B cell (primary cell): ENCODE results near the gene MINDY4B.
A peak's percentile ranks its signal among the peaks of the same experiment; 100 is the strongest.

Experiments used
- EZH2 ChIP-seq: IDR thresholded peaks from 2 replicates; pipeline ENCODE4 v1.6.1; 2012; ENCODE audit warnings: borderline replicate concordance, low read depth, mild to moderate bottlenecking, moderate library complexity, low read length; ENCODE audit not compliant: insufficient read depth, poor library complexity, severe bottlenecking
- TF ChIP-seq, protein P1 (sequence below): fragments of 200-600 bp; IDR thresholded peaks from one replicate; pipeline ENCODE4 v1.8.0; 2022; ENCODE audit warnings: antibody characterized with exemption, mild to moderate bottlenecking

DNA sequence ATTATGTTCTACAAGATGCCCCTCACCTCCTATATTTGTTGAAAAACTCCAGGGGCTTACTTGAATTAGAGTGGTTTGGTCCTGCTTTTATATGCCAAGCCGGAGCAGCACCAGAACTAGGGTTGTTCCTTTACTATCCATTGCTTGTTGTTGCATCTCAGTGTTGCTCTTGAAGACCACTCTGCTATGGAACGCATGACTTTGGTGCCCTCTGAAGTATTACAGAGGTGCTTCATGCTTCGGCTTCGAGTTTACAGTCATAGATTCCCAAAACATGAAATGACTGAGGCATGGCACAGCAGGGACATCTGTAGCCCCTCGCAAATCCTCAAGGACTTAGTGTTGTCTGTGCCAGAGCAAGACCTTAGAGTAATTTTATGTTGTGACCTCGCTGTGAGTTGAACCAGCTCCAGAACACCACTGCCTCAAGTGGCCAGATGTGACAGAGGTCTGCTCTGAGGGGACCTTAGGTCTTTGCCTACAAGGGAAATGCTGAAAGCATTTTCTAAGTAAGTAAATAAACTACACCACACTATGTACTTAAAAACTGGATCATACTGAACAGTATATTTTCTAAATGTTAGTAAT, 75.1 kb downstream of the MINDY4B start:
- TF ChIP-seq, protein P1, sequence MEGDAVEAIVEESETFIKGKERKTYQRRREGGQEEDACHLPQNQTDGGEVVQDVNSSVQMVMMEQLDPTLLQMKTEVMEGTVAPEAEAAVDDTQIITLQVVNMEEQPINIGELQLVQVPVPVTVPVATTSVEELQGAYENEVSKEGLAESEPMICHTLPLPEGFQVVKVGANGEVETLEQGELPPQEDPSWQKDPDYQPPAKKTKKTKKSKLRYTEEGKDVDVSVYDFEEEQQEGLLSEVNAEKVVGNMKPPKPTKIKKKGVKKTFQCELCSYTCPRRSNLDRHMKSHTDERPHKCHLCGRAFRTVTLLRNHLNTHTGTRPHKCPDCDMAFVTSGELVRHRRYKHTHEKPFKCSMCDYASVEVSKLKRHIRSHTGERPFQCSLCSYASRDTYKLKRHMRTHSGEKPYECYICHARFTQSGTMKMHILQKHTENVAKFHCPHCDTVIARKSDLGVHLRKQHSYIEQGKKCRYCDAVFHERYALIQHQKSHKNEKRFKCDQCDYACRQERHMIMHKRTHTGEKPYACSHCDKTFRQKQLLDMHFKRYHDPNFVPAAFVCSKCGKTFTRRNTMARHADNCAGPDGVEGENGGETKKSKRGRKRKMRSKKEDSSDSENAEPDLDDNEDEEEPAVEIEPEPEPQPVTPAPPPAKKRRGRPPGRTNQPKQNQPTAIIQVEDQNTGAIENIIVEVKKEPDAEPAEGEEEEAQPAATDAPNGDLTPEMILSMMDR: peak; percentile 31
- no peak for TF ChIP-seq EZH2
